ENCODE data around the gene LIN7B. TPM values are rescaled to one million over a fixed set of nuclear protein-coding genes. Genes with fewer than 3 reads are reported as not detected.
A peak's percentile ranks its signal among the peaks of the same experiment; 100 is the strongest.
"Not testable (repeated sequence)": the region's sequence is repeated elsewhere in the genome, so short reads cannot be mapped to it uniquely, and the experiment has no call there.

Gene LIN7B
- total RNA-seq, 1 experiment from 2014 or later: 4.2 TPM

- no peaks in the 10 kb centered on the region for H3K27me3 ChIP-seq (ENCODE audit: insufficient read depth, low read length)
- no peaks in the 10 kb centered on the region for H3K4me1 ChIP-seq (ENCODE audit: insufficient read depth, low read length)
- no peaks in the 10 kb centered on the region; the same call in 1 of the 2 replicates for H3K27me3 Mint-ChIP-seq (ENCODE audit: low read depth)
- H3K4me1 Mint-ChIP-seq: peaks cover 26 to 39% of the 10 kb centered on the region in 2 experiments
- H3K9me3 ChIP-seq (ENCODE audit: control insufficient read depth, low read depth, low read length): no peaks in the 10 kb centered on the region
- no peaks in the 10 kb centered on the region for H4K20me1 ChIP-seq (ENCODE audit: control insufficient read depth, insufficient read depth, insufficient read length)
- H3K4ac ChIP-seq (ENCODE audit: low read depth, low read length): no peak overlapping the region
- no peak overlapping the region for H2AFZ ChIP-seq (ENCODE audit: low read length)
- no peak overlapping the region for H4K8ac ChIP-seq (replicated peaks; ENCODE audit: insufficient read length, low read depth, low read length)
- H2BK12ac ChIP-seq (ENCODE audit: insufficient read length, low read depth, low read length): no peak overlapping the region
- no peak overlapping the region for H3K9ac ChIP-seq (ENCODE audit: extremely low read depth, insufficient read length, low read length)
- peak overlapping the region; percentile 65 to 82 for H3K4me3 Mint-ChIP-seq
- H3K14ac ChIP-seq (ENCODE audit: insufficient read depth, low read length): no peak overlapping the region
- H3K27ac Mint-ChIP-seq: peak overlapping the region; percentile 89 to 96 (median 96); a peak in 6 of 7 replicates
- no peaks in the 10 kb centered on the region; a peak in 1 of 5 replicates for H3K9me3 Mint-ChIP-seq
- H3K36me3 Mint-ChIP-seq (ENCODE audit: insufficient read depth in 1 of 3, low read depth in 3 of 3): peaks cover 0 to 4% (median 3%) of the 10 kb centered on the region in 3 experiments; a peak in 3 of 7 replicates
- H2AK5ac ChIP-seq (ENCODE audit: insufficient read length, low read length): no peak overlapping the region
- H3K4me2 ChIP-seq (ENCODE audit: insufficient read depth, insufficient read length, low read length): peak overlapping the region; percentile 34
- H2BK120ac ChIP-seq (ENCODE audit: low read depth, low read length, poor library complexity, severe bottlenecking): no peak overlapping the region
- H2BK15ac ChIP-seq (ENCODE audit: low read depth, low read length): no peak overlapping the region
- H4K5ac ChIP-seq (ENCODE audit: insufficient read length, low read depth, low read length): no peak overlapping the region
- H3K27ac ChIP-seq (ENCODE audit: insufficient read length, low read depth, low read length): no peak overlapping the region
- H3K18ac ChIP-seq (ENCODE audit: insufficient read length, low read depth, low read length): no peak overlapping the region
- H4K91ac ChIP-seq (ENCODE audit: insufficient read length, low read depth, low read length): no peak overlapping the region
- DNase-seq: peak; percentile 96
- H3K56ac ChIP-seq (ENCODE audit: insufficient read length, low read depth, low read length): no peak overlapping the region
- TF ChIP-seq CTCF (conservative IDR thresholded peaks at IDR 0.05): peak; percentile 98
- no peak overlapping the region for H2BK5ac ChIP-seq (ENCODE audit: insufficient read length, low read length)
- no peaks in the 10 kb centered on the region for H3K79me2 ChIP-seq (ENCODE audit: insufficient read depth, low read length)
- WGBS (ENCODE audit: extremely low coverage, insufficient read length, low lambda C conversion rate): no CpG with 5 or more reads among the region's 30 CpGs
- no peak overlapping the region for H2BK20ac ChIP-seq (ENCODE audit: low read depth, low read length, poor library complexity, severe bottlenecking)
- H3K23me2 ChIP-seq (ENCODE audit: insufficient read length, low read depth, low read length, poor library complexity, severe bottlenecking): peaks cover 17% of the 10 kb centered on the region
- H3K23ac ChIP-seq (ENCODE audit: insufficient read length, low read depth, low read length): no peak overlapping the region
- H3T11ph ChIP-seq (ENCODE audit: low read length): no peak overlapping the region
- no peaks in the 10 kb centered on the region for H3K79me1 ChIP-seq (ENCODE audit: insufficient read depth, low read depth, low read length, poor library complexity, severe bottlenecking)
Measured at GRCh38 chr19:49145573-49146407, 31.6 kb downstream of the LIN7B start.

GRCh38 chr19:49146408-49146770 lies 32.2 kb downstream of the LIN7B start:
- H3K79me1 ChIP-seq (ENCODE audit: insufficient read depth, low read depth, low read length, poor library complexity, severe bottlenecking); H2BK5ac ChIP-seq (ENCODE audit: insufficient read length, low read length); H3K23ac ChIP-seq (ENCODE audit: insufficient read length, low read depth, low read length); H3K56ac ChIP-seq (ENCODE audit: insufficient read length, low read depth, low read length); H2BK120ac ChIP-seq (ENCODE audit: low read depth, low read length, poor library complexity, severe bottlenecking); H3K9ac ChIP-seq (ENCODE audit: extremely low read depth, insufficient read length, low read length); H3K4me1 ChIP-seq (ENCODE audit: insufficient read depth, low read length); H2BK15ac ChIP-seq (ENCODE audit: low read depth, low read length); H3K36me3 Mint-ChIP-seq (ENCODE audit: insufficient read depth in 1 of 3, low read depth in 3 of 3); H2AK5ac ChIP-seq (ENCODE audit: insufficient read length, low read length); H3K9me3 ChIP-seq (ENCODE audit: control insufficient read depth, low read depth, low read length); H2BK20ac ChIP-seq (ENCODE audit: low read depth, low read length, poor library complexity, severe bottlenecking); H3K14ac ChIP-seq (ENCODE audit: insufficient read depth, low read length); H4K5ac ChIP-seq (ENCODE audit: insufficient read length, low read depth, low read length); H2BK12ac ChIP-seq (ENCODE audit: insufficient read length, low read depth, low read length); H3K27me3 Mint-ChIP-seq (ENCODE audit: low read depth); H3K27ac ChIP-seq (ENCODE audit: insufficient read length, low read depth, low read length); H3K9me3 Mint-ChIP-seq; H3K4ac ChIP-seq (ENCODE audit: low read depth, low read length); H3T11ph ChIP-seq (ENCODE audit: low read length); H4K8ac ChIP-seq (replicated peaks; ENCODE audit: insufficient read length, low read depth, low read length); H3K27me3 ChIP-seq (ENCODE audit: insufficient read depth, low read length); H3K18ac ChIP-seq (ENCODE audit: insufficient read length, low read depth, low read length); H3K79me2 ChIP-seq (ENCODE audit: insufficient read depth, low read length); H4K91ac ChIP-seq (ENCODE audit: insufficient read length, low read depth, low read length); DNase-seq; H2AFZ ChIP-seq (ENCODE audit: low read length); H4K20me1 ChIP-seq (ENCODE audit: control insufficient read depth, insufficient read depth, insufficient read length): not testable (repeated sequence)
- Histone ChIP-seq H3K4me2 (ENCODE audit: insufficient read depth, insufficient read length, low read length) (peak overlapping the region; percentile 34), H3K23me2 (ENCODE audit: insufficient read length, low read depth, low read length, poor library complexity, severe bottlenecking) (peaks cover 21% of the 10 kb centered on the region)
- peak overlapping the region; percentile 65 to 82 for H3K4me3 Mint-ChIP-seq
- WGBS (ENCODE audit: extremely low coverage, insufficient read length, low lambda C conversion rate): no CpG with 5 or more reads among the region's 7 CpGs
- H3K27ac Mint-ChIP-seq: peak overlapping the region; percentile 89 to 96 (median 96)
- peaks cover 26 to 41% of the 10 kb centered on the region in 2 experiments for H3K4me1 Mint-ChIP-seq

Data from H9 (cell line).